ENCODE measurements around the gene BTBD16.

Gene BTBD16

DNA sequence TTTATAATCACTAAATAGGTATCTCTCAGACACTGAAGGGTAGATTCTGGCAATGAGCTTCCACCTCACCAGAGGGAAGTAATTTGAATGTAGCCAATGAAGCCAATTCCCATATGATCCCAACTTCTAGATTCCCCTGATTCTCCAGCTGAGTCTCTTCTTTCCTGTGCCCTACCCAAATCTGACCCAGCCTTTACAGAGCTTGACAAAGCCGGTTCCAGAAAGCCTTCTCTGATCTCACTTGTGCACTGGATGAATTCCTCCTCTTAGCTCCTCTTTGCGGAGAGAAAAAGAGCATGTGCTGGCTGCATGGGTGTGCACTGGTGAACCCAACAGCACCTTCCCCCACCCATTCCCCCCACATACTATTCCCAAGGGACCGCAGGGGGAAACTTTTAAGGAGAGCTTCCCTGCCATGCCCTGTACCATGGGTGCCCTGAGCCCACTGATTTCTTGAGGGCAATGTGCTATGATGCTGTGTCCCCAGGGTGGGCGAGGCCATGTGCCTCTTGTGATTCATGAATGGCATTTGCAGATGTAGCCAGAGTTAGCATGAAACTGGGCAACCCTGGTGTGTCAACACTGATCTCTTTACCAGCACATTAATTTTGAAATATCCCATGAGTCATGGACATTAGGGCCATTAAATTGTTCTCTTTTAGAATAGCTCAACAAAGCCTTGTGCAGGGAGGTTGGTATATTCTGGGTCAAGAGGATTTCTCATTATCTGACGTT lies 53.0 kb downstream of the BTBD16 start:
- DNase-seq = no peak

- DNase-seq = no peak
These were observed 54.1 kb downstream of the BTBD16 start for GRCh38 chr10:122325235-122325634.

DNA sequence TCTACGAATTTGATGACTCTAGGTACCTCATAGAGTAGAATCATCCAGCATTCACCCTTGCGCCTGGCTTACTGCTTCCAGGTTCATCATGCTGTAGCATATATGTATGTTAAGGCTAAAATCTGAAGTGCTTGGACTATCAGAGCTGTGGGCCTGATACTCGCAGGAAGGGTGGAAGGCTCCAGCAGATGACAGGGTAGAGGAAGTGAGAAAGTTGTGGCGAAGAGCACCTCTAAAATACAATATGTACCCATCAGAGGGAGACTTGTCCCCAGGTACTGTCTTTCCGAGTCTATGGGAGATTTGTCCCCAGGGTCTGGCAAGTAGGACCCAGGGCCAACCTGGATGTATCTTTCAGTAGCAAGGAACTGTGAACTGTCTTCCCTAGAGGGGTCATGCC lies 55.3 kb downstream of the BTBD16 start:
- no peak for DNase-seq

- no peak for DNase-seq
These were observed 55.7 kb downstream of the BTBD16 start for GRCh38 chr10:122326806-122327205.

DNA sequence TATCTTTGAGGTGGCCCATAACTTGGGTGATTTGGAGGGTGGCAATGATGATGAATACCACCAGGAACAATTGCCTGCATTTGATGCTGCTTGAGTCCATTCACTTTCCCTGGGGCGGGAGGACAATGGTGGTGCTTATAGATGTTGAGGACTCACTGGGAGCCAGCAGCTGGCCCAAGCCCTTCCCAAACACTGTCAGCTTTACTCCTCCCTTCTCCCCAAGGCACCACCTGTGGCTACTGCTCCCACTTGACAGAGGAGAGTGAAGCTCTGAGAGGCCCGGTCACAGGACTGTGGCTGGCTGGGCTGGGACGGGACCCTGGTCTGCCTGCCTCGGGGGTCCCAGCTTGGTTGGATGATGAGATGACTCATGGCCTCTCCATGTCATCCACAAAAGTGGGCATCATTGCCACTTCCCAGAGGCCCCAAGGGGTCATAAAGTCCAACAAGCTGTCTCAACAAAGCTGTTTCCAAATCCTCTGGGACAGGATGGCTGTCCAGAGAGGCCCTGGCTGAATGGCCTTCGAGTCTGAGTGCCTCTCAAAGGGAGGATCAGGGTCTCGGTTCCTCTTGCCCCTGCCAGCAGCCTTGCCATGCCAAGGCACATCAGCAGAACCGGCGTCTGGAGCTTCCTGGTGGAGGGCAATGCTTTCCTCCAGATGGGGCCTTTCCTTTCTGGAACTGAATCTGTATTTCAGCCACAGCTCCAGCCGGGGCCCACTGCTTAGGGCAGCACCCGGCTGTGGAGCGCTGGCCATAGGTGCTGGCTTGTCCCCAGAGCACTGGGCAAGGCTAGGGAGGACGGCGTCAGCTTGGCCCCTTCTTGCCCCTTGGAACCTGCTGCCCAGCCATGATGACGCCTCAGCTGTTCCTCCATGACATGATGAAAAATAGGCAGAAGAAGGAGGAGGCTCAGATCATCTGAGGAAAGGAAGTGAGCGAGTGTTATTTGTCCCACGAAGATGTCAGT lies 56.4 kb downstream of the BTBD16 start:
- no peak for DNase-seq

- DNase-seq = no peak
These were observed 57.6 kb downstream of the BTBD16 start for GRCh38 chr10:122328676-122329075.

DNA sequence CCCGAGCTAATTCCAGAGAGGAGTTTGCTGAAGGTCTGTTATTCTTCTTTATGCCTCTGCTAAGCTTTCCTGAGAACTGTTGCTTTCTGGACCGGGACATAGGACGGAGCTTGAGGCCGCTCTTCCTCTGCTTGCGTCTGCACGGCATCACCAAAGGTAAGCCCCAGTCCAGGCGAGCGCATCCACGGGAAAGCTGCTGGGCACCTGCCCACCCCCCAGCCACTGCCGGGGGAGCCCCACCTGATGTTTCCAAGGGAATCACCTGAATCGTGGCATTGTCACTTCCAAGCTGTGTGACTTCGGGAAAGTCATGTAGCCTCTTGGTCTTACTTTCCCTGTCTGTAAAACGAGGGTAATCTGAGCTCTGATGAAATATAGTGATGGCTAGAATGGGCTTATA lies 58.3 kb downstream of the BTBD16 start:
- no peak for DNase-seq

DNA sequence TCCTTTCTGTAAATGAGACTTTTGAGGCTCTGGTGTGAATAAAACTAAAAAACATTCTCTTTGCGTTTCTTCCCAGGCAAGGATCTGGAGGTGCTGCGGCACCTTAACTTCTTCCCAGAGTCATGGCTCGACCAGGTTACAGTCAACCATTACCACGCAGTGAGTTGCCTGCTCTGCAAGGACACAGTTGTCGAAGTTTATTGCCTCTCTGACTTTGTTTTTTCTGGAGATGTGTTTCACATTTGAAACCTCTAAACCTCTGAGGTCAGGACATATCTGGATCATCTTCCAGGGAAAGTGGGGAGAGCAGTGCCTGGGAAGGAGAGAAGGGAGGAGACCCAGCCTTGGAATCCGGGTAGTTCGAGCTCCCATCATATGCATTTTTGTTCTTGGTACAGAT lies 60.0 kb downstream of the BTBD16 start:
- no peak for DNase-seq

DNA sequence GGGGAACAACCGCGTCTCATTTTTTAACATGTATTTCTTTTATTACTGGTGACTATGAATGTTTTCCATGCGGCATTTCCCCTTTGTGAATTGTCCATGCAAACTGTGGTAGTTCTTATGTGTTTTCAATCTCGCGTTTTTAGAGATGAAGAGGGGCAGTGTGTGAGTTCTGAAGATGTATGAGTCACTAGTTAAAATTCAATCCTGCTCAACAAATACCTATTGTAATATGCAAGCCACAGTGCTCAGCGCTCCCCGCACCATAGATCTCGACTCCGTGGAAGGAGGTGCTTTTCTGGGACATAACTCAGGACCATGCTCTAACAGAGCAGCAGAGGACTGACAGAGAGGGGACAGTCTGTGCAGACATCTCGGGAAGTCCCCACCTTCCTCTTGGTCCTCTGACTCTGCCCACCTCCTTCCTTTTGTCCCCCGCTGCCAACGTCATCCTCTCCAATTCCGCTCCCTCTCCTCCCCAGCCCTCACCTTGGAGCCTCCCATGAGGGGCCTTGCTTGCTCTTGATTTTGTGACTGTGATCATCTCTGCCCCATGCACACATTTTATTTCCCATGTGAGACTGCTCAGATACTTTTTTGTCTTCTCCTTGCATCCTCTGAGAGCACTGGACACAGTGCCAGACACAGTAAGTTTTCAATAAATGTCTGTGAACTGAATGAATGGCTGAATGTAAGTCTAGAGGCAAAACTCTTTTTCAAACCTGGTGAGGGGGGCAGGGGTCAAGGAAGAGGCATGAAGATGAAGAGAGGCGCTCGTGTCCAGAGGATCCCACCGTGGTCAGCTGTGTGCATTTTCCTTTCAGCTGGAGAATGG lies 60.7 kb downstream of the BTBD16 start:
- DNase-seq = no peak

GRCh38 chr10:122333037-122333436 lies 61.9 kb downstream of the BTBD16 start:
- DNase-seq = no peak

GRCh38 chr10:122336332-122336731 lies 65.2 kb downstream of the BTBD16 start:
- DNase-seq = no peak

- no peak for DNase-seq
These were observed 65.9 kb downstream of the BTBD16 start for GRCh38 chr10:122336961-122337360.

GRCh38 chr10:122338609-122339441 lies 67.7 kb downstream of the BTBD16 start:
- DNase-seq = no peak

DNA sequence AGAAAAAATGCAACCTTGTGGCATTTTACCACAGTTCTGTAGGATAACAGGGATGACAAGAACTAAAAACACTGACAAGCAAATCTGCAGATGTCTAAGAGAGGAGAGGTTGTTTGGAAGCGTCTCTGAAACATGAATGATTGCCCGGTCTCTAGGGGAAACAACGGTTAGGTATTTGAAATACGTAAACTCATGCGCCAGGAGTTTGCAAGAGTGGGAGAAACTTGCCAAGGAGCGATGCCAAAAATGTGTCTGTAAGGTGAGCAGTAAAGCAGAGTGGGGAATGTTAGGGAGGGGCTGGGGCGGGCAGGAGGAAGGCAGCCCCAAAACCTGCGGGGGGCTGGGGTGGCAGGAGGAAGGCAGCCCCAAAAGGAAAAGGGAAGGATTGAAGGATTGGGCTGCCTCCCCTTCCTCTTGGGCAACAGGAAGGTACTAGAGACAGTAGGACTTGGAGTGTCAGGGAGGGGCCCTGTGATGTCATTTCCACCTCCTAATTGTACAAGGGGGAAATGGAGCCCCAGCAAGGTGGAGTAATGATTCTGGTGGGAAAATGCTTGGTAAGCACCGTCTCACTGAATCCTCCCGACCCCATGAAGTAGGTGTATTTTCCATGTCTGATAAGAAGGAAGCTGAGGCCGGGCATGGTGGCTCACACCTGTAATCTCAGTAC lies 70.2 kb downstream of the BTBD16 start:
- no peak for DNase-seq

GRCh38 chr10:122342293-122343134 lies 71.4 kb downstream of the BTBD16 start:
- DNase-seq = peak in 1 of 2 experiments; percentile 3

DNA sequence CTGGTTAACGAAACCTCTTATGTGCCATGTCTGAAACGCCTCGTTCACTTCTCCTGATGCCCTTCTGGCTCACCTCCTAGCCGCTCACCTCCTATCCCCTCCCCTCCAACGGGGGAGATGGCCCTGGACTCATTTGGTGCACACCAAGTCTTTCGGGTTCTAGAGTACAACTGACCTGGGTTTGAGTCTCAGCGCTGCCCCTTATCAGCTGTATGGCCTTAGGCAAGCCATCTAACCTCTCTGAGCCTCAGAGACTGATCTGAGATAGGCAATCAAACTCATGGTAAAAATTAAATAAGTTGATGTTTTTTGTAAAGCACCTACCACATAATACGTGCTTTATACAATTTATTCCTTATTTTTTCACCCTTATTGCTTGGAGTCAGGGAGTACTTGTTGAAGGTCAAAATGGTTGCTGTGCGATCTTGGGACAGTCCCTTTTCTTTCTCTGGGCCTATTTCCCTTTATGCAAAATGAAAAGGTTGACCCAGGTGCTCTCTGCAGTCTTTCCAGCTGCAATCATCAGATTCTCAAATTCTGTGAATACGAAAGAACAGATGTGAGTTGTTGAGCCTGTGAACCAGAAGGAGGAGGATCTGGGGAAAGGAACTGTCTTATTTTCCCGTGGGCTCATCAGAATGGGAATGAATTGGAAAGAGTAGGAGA lies 72.2 kb downstream of the BTBD16 start:
- no peak for DNase-seq

GRCh38 chr10:122343936-122344335 lies 72.8 kb downstream of the BTBD16 start:
- no peak for DNase-seq

DNA sequence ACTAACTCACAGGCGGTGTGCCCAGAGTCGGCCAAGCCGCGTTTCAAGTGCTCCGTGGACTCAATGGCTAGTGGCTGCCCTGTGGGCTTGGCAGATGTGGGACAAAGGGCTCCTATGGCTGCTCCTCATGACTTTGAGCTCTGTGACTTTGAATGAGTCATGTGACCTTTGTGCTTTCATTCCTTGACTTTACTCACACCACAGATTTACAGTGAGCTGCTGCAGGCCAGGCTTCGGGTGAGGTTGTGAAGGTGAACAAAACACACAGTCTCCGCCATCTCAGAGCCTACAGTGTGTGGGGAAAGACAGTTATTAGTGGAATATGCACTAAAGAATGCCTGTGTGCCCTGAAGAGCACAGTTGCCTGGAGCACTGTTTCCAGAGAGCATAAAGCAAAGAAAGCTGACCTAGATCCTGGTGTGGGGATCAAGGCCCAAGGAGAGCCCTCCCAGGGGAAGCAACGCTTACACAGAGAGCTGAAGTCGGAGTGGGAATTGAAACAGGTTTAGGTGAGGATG lies 73.7 kb downstream of the BTBD16 start:
- no peak for DNase-seq

DNA sequence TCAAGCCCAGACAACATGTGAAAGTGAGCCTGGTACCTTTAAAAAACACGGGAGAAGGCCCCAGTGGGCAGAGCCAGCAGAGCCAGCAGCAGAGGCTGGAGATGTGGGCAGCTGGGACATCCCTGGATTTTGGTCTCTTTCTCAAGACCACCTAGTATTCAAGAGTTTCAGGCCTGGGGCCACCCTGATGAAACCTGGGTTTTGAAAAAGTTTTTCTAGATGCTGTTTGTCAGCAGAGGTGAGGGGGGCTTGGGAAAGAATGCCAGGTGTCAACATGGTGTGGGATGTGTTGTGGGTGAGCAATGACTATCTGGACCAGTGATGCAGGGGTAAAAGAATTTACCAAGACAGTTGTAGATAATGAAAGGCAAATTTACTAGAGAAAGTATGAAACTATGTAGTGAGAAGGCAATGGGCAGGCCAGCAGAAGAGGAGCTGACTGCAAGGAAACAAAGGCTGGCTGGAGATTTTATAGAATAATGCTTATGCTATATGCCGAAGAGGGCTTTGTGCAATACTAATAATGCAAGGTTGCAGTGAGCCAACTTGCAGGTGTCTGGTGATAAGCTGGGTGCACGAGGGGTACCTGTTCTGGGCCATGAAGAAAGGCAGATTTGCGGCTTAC lies 75.3 kb downstream of the BTBD16 start:
- DNase-seq = no peak

Data from NCI-H2081 (cell line).